ENCODE results near the gene GALNT10.

The GALNT10 gene

DNA sequence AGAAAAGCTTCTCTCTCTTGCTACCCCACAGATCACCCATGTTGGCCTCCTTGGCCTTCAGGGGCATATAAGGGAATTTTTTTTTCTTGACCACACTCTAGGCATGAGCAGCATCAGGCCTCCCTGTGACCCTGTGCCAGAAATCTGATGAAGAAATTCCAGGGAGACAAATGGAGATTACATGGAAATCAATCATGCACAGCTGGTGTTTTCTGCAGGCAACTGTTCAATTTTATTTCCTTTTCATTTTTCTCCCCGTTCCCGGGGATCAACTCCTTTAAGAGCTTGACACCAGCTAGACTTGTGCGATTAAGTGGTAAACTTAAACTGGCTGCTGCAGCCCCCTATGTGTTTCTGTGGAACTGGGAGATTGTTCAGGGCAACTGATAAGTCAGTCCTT is 59.3 kb downstream of the GALNT10 start:
- Mint-ChIP-seq H3K4me3 (no peak overlapping the region), H3K27ac (no peak overlapping the region), H3K36me3 (peaks cover 20% of the 10 kb centered on the region), H3K9me3 (ENCODE audit: low read depth) (peaks cover 10% of the 10 kb centered on the region), H3K27me3 (no peaks in the 10 kb centered on the region), H3K4me1 (ENCODE audit: low read depth) (peaks cover 3% of the 10 kb centered on the region)

DNA sequence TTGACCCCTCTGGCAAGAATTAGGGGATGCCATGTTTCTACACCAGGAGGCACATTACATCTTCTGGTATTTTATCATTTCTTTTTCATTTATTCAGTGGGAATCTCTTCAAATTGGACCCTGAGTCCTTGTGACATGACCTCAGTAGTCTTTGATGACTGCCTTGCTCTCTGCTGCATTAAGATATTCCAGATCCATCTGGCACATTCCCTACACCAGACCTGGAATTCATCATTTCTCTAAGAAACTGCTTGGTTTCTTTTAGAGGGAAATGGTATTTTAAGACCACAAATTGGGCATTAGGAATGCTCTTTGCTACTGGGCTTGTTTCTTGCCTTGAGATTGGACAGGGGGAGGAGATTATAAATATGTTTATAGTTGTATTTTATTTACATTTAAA is 61.0 kb downstream of the GALNT10 start:
- peaks cover 6% of the 10 kb centered on the region for H3K4me1 Mint-ChIP-seq (ENCODE audit: low read depth)
- peaks cover 10% of the 10 kb centered on the region for H3K9me3 Mint-ChIP-seq (ENCODE audit: low read depth)
- no peak overlapping the region for H3K27ac Mint-ChIP-seq
- H3K27me3 Mint-ChIP-seq: no peaks in the 10 kb centered on the region
- no peak overlapping the region for H3K4me3 Mint-ChIP-seq
- peaks cover 22% of the 10 kb centered on the region for H3K36me3 Mint-ChIP-seq

GRCh38 chr5:154253807-154254206 is 63.3 kb downstream of the GALNT10 start:
- H3K9me3 Mint-ChIP-seq (ENCODE audit: low read depth): peaks cover 10% of the 10 kb centered on the region
- H3K27ac Mint-ChIP-seq: no peak overlapping the region
- no peaks in the 10 kb centered on the region for H3K27me3 Mint-ChIP-seq
- H3K4me3 Mint-ChIP-seq: no peak overlapping the region
- peaks cover 25% of the 10 kb centered on the region for H3K36me3 Mint-ChIP-seq
- peaks cover 4% of the 10 kb centered on the region for H3K4me1 Mint-ChIP-seq (ENCODE audit: low read depth)

GRCh38 chr5:154254896-154255295 is 64.4 kb downstream of the GALNT10 start:
- Mint-ChIP-seq H3K27ac (no peak overlapping the region), H3K4me3 (no peak overlapping the region), H3K9me3 (ENCODE audit: low read depth) (peaks cover 10% of the 10 kb centered on the region), H3K4me1 (ENCODE audit: low read depth) (peaks cover 4% of the 10 kb centered on the region), H3K36me3 (peaks cover 33% of the 10 kb centered on the region), H3K27me3 (no peaks in the 10 kb centered on the region)

- Mint-ChIP-seq H3K27me3 (no peaks in the 10 kb centered on the region), H3K4me3 (no peak overlapping the region), H3K36me3 (peaks cover 33% of the 10 kb centered on the region), H3K27ac (no peak overlapping the region), H3K9me3 (ENCODE audit: low read depth) (peaks cover 10% of the 10 kb centered on the region), H3K4me1 (ENCODE audit: low read depth) (peaks cover 4% of the 10 kb centered on the region)
Observed at GRCh38 chr5:154257046-154257445, 66.5 kb downstream of the GALNT10 start.

GRCh38 chr5:154258531-154259217 is 68.1 kb downstream of the GALNT10 start:
- H3K27me3 Mint-ChIP-seq: no peaks in the 10 kb centered on the region
- H3K4me3 Mint-ChIP-seq: no peak overlapping the region
- peaks cover 4% of the 10 kb centered on the region for H3K4me1 Mint-ChIP-seq (ENCODE audit: low read depth)

GRCh38 chr5:154260224-154260927 is 69.8 kb downstream of the GALNT10 start:
- no peak overlapping the region for H3K27ac Mint-ChIP-seq
- H3K9me3 Mint-ChIP-seq (ENCODE audit: low read depth): no peaks in the 10 kb centered on the region
- peaks cover 4% of the 10 kb centered on the region for H3K4me1 Mint-ChIP-seq (ENCODE audit: low read depth)
- H3K36me3 Mint-ChIP-seq: peaks cover 20% of the 10 kb centered on the region
- H3K4me3 Mint-ChIP-seq: no peak overlapping the region
- H3K27me3 Mint-ChIP-seq: no peaks in the 10 kb centered on the region

More at GRCh38 chr5:154258531-154259217, 68.1 kb downstream of the GALNT10 start:
- no peak overlapping the region for H3K27ac Mint-ChIP-seq
- H3K9me3 Mint-ChIP-seq (ENCODE audit: low read depth): peaks cover 3% of the 10 kb centered on the region
- H3K36me3 Mint-ChIP-seq: peaks cover 31% of the 10 kb centered on the region

DNA sequence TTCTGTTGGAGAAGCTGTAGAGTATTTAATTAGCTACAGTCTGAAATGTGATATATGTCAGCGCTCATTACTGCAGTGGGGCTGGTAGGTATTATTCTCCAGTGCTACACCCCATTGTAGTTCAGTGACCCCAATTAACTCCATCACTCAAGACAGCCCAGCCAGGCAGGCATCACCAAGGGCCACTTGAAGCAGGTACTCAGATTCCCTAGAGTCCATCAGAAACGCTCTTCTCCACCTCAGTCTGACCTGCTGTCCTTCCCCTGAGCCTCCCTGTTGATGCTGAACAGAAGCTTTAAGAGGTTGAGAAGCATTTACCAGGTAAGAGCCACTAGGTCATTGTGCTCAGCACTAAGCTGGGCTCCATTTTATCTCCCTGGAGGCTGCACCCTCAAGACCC is 71.8 kb downstream of the GALNT10 start:
- Mint-ChIP-seq H3K27ac (no peak overlapping the region), H3K9me3 (ENCODE audit: low read depth) (no peaks in the 10 kb centered on the region), H3K27me3 (no peaks in the 10 kb centered on the region), H3K4me3 (no peak overlapping the region), H3K36me3 (peaks cover 24% of the 10 kb centered on the region), H3K4me1 (ENCODE audit: low read depth) (no peaks in the 10 kb centered on the region)

DNA sequence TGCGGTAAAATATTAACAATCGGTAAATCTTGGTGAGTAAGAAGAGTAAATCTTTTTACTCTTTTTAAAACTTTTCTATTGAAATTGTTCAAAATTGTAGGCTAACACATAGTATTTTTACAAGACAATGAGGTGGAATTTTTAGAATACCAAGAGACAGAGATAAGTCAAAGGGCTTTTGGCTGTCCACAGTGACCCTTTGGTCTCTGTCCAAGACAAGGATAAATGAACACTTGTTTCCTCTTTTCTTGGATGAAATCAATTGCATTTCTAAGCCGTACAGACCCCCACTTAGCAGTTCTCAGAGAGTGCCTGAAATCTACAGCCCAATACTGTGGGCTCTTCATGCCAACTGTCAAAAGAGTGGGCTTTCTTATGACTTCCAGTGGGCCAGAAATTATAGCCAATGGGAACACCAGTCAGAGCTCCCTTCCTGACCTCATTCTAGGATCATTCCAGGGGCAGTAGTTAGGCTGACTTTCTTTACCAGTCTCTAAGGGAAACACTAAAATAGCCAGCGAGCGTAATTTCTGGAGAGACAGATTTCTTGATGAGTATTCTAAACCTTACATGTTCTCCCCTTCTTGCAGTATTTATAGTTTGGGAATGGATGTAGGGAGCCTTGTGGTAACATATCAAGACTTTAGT is 74.1 kb downstream of the GALNT10 start:
- H3K27ac Mint-ChIP-seq: no peak overlapping the region
- no peaks in the 10 kb centered on the region for H3K4me1 Mint-ChIP-seq (ENCODE audit: low read depth)
- H3K9me3 Mint-ChIP-seq (ENCODE audit: low read depth): no peaks in the 10 kb centered on the region
- H3K36me3 Mint-ChIP-seq: peaks cover 18% of the 10 kb centered on the region
- H3K4me3 Mint-ChIP-seq: no peak overlapping the region
- H3K27me3 Mint-ChIP-seq: no peaks in the 10 kb centered on the region

DNA sequence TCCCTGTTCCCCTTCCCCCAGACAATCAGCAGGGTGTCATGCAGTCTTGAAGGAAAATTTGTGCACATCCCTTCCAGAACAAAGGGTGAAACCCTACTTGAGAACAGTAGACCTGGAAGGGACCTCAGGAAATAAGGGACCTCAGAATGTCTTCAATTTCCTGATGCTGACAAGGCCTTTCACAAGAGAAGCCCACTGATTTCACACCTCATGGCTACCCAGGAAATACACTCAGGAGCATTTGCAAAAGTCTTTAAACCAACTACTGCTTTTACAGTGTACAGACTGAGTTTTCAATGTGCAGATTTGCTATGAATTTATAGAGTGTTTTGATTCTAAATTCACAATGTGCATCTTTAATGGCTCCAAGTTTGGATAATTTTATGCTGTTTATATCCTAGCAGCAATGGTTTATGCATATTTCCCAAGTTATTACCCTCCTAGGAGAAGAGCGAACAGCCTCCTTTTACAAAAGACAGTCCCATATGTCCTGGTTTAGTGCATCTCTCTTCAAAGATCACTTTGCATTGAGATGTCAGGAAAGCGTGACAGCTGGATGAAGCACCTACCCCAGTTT is 74.8 kb downstream of the GALNT10 start:
- Mint-ChIP-seq H3K4me1 (ENCODE audit: low read depth) (no peaks in the 10 kb centered on the region), H3K9me3 (ENCODE audit: low read depth) (no peaks in the 10 kb centered on the region), H3K4me3 (no peak overlapping the region), H3K27me3 (no peaks in the 10 kb centered on the region), H3K27ac (no peak overlapping the region), H3K36me3 (peaks cover 17% of the 10 kb centered on the region)

- H3K27ac Mint-ChIP-seq: no peak overlapping the region
- no peaks in the 10 kb centered on the region for H3K9me3 Mint-ChIP-seq (ENCODE audit: low read depth)
- H3K27me3 Mint-ChIP-seq: no peaks in the 10 kb centered on the region
- H3K4me3 Mint-ChIP-seq: no peak overlapping the region
- peaks cover 12% of the 10 kb centered on the region for H3K36me3 Mint-ChIP-seq
- peaks cover 12% of the 10 kb centered on the region for H3K4me1 Mint-ChIP-seq (ENCODE audit: low read depth)
Observed at GRCh38 chr5:154267516-154267915, 77.0 kb downstream of the GALNT10 start.

GRCh38 chr5:154268073-154268472 is 77.5 kb downstream of the GALNT10 start:
- no peak overlapping the region for H3K27ac Mint-ChIP-seq
- H3K9me3 Mint-ChIP-seq (ENCODE audit: low read depth): no peaks in the 10 kb centered on the region

GRCh38 chr5:154269414-154269813 is 78.9 kb downstream of the GALNT10 start:
- Mint-ChIP-seq H3K4me3 (no peak overlapping the region), H3K9me3 (ENCODE audit: low read depth) (no peaks in the 10 kb centered on the region), H3K4me1 (ENCODE audit: low read depth) (peaks cover 22% of the 10 kb centered on the region), H3K36me3 (peaks cover 8% of the 10 kb centered on the region), H3K27me3 (no peaks in the 10 kb centered on the region), H3K27ac (no peak overlapping the region)

More at GRCh38 chr5:154268073-154268472, 77.5 kb downstream of the GALNT10 start:
- Mint-ChIP-seq H3K4me1 (ENCODE audit: low read depth) (peaks cover 17% of the 10 kb centered on the region), H3K4me3 (no peak overlapping the region), H3K27me3 (no peaks in the 10 kb centered on the region), H3K36me3 (peaks cover 8% of the 10 kb centered on the region)

- Mint-ChIP-seq H3K4me3 (no peak overlapping the region), H3K36me3 (peaks cover 6% of the 10 kb centered on the region), H3K9me3 (ENCODE audit: low read depth) (no peaks in the 10 kb centered on the region), H3K27me3 (no peaks in the 10 kb centered on the region), H3K4me1 (ENCODE audit: low read depth) (peaks cover 22% of the 10 kb centered on the region), H3K27ac (no peak overlapping the region)
Observed at GRCh38 chr5:154271466-154271865, 80.9 kb downstream of the GALNT10 start.

- no peak overlapping the region for H3K4me3 Mint-ChIP-seq
- peaks cover 22% of the 10 kb centered on the region for H3K4me1 Mint-ChIP-seq (ENCODE audit: low read depth)
- peaks cover 4% of the 10 kb centered on the region for H3K36me3 Mint-ChIP-seq
- H3K9me3 Mint-ChIP-seq (ENCODE audit: low read depth): no peaks in the 10 kb centered on the region
- no peak overlapping the region for H3K27ac Mint-ChIP-seq
- no peaks in the 10 kb centered on the region for H3K27me3 Mint-ChIP-seq
Observed at GRCh38 chr5:154271936-154272514, 81.5 kb downstream of the GALNT10 start.

Data from activated naive CD8-positive, alpha-beta T cell (primary cell).